GM21390 (cell line): Measurements from ENCODE around the gene ANKRD18B.
"Not testable (repeated sequence)": the region's sequence is repeated elsewhere in the genome, so short reads cannot be mapped to it uniquely, and the experiment has no call there.

Experiments
- ATAC-seq: cut with Tn5 transposase; IDR thresholded peaks from one replicate; pipeline ENCODE4 v1.9.1; 2021; ENCODE audit not compliant: unreplicated experiment

The ANKRD18B gene

GRCh38 chr9:33528069-33528468 lies 4.0 kb downstream of the ANKRD18B start:
- not testable (repeated sequence) for ATAC-seq

- ATAC-seq = not testable (repeated sequence)
These were observed 9.9 kb downstream of the ANKRD18B start for GRCh38 chr9:33533958-33534357.

- no peak for ATAC-seq
These were observed 11.5 kb downstream of the ANKRD18B start for GRCh38 chr9:33535541-33535940.

GRCh38 chr9:33543463-33543862 lies 19.4 kb downstream of the ANKRD18B start:
- not testable (repeated sequence) for ATAC-seq

GRCh38 chr9:33545715-33546114 lies 21.7 kb downstream of the ANKRD18B start:
- not testable (repeated sequence) for ATAC-seq

- ATAC-seq = not testable (repeated sequence)
These were observed 24.8 kb downstream of the ANKRD18B start for GRCh38 chr9:33548816-33549215.

GRCh38 chr9:33549418-33549817 lies 25.4 kb downstream of the ANKRD18B start:
- not testable (repeated sequence) for ATAC-seq

GRCh38 chr9:33551183-33551582 lies 27.1 kb downstream of the ANKRD18B start:
- not testable (repeated sequence) for ATAC-seq

- ATAC-seq = not testable (repeated sequence)
These were observed 28.3 kb downstream of the ANKRD18B start for GRCh38 chr9:33552315-33552725.

- not testable (repeated sequence) for ATAC-seq
These were observed 36.2 kb downstream of the ANKRD18B start for GRCh38 chr9:33560217-33560616.

- not testable (repeated sequence) for ATAC-seq
These were observed 38.1 kb downstream of the ANKRD18B start for GRCh38 chr9:33562196-33562595.

GRCh38 chr9:33567776-33568175 lies 43.7 kb downstream of the ANKRD18B start:
- not testable (repeated sequence) for ATAC-seq

- not testable (repeated sequence) for ATAC-seq
These were observed 53.7 kb downstream of the ANKRD18B start for GRCh38 chr9:33577786-33578185.

- ATAC-seq = not testable (repeated sequence)
These were observed 55.9 kb downstream of the ANKRD18B start for GRCh38 chr9:33579996-33580395.

- ATAC-seq = not testable (repeated sequence)
These were observed 58.6 kb downstream of the ANKRD18B start for GRCh38 chr9:33582686-33583085.

- not testable (repeated sequence) for ATAC-seq
These were observed 62.1 kb downstream of the ANKRD18B start for GRCh38 chr9:33586128-33586527.

- ATAC-seq = not testable (repeated sequence)
These were observed 63.7 kb downstream of the ANKRD18B start for GRCh38 chr9:33587799-33588198.

- ATAC-seq = not testable (repeated sequence)
These were observed 64.8 kb downstream of the ANKRD18B start for GRCh38 chr9:33588876-33589275.

- not testable (repeated sequence) for ATAC-seq
These were observed 66.8 kb downstream of the ANKRD18B start for GRCh38 chr9:33590857-33591256.

GRCh38 chr9:33596974-33597373 lies 72.9 kb downstream of the ANKRD18B start:
- ATAC-seq = not testable (repeated sequence)

- ATAC-seq = not testable (repeated sequence)
These were observed 73.3 kb downstream of the ANKRD18B start for GRCh38 chr9:33597386-33597785.

GRCh38 chr9:33598796-33599379 lies 74.8 kb downstream of the ANKRD18B start:
- ATAC-seq = not testable (repeated sequence)

GRCh38 chr9:33600911-33601310 lies 76.9 kb downstream of the ANKRD18B start:
- ATAC-seq = not testable (repeated sequence)
